ENCODE measurements around the gene SETDB1.
"Not testable (repeated sequence)": the region's sequence is repeated elsewhere in the genome, so short reads cannot be mapped to it uniquely, and the experiment has no call there.

DNA sequence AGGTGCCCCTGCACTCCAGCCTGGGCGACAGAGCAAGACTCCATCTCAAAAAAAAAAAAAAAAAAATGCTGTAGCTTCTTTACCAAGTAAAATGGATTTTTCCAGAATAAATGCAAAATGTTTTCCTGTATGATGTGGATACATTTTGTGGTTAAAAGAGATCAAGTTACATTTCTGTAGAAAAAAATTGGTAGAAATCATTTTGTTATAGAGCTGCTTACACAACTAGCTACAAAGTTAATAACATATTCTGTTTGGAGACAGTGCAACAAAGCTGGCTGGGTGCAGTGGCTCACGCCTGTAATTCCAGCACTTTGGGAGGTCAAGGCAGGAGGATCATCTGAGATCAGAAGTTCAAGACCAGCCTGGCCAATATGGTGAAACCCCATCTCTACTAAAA, 47.2 kb upstream of the SETDB1 start:
- TF ChIP-seq, protein P1, sequence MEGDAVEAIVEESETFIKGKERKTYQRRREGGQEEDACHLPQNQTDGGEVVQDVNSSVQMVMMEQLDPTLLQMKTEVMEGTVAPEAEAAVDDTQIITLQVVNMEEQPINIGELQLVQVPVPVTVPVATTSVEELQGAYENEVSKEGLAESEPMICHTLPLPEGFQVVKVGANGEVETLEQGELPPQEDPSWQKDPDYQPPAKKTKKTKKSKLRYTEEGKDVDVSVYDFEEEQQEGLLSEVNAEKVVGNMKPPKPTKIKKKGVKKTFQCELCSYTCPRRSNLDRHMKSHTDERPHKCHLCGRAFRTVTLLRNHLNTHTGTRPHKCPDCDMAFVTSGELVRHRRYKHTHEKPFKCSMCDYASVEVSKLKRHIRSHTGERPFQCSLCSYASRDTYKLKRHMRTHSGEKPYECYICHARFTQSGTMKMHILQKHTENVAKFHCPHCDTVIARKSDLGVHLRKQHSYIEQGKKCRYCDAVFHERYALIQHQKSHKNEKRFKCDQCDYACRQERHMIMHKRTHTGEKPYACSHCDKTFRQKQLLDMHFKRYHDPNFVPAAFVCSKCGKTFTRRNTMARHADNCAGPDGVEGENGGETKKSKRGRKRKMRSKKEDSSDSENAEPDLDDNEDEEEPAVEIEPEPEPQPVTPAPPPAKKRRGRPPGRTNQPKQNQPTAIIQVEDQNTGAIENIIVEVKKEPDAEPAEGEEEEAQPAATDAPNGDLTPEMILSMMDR (IDR thresholded peaks at IDR 0.05) = not testable (repeated sequence)
- not testable (repeated sequence) for TF ChIP-seq POLR2A (IDR thresholded peaks at IDR 0.05)
